ENCODE data around the gene UBR3. TPM values are rescaled to one million over a fixed set of nuclear protein-coding genes. Genes with fewer than 3 reads are reported as not detected.
"Not testable (repeated sequence)": the region's sequence is repeated elsewhere in the genome, so short reads cannot be mapped to it uniquely, and the experiment has no call there.

UBR3 gene
- total RNA-seq, 1 donor from 2014 or later, result 35.6 TPM

GRCh38 chr2:169859423-169859822 is 32.2 kb downstream of the UBR3 start:
- no peak for ATAC-seq (ENCODE audit: low read depth)
- H3K36me3 Mint-ChIP-seq (ENCODE audit: low read depth), result peaks cover 7% of the 10 kb centered on the region
- peaks cover 10% of the 10 kb centered on the region for H3K4me1 Mint-ChIP-seq
- no peak for DNase-seq
- ChIA-PET POLR2A (no interaction called here), CTCF (no interaction called here)
- H3K9me3 Mint-ChIP-seq, result no peaks in the 10 kb centered on the region
- no peak overlapping the region for H3K27ac Mint-ChIP-seq
- no peak for TF ChIP-seq CTCF (IDR thresholded peaks at IDR 0.05)
- no peak overlapping the region for H3K4me3 Mint-ChIP-seq
- intact Hi-C loops (cut with micrococcal nuclease), result no loop called here
- no peaks in the 10 kb centered on the region for H3K27me3 Mint-ChIP-seq

- H3K27me3 Mint-ChIP-seq, result no peaks in the 10 kb centered on the region
- no peak overlapping the region for H3K27ac Mint-ChIP-seq
- DNase-seq, result no peak
- peaks cover 7% of the 10 kb centered on the region for H3K36me3 Mint-ChIP-seq (ENCODE audit: low read depth)
- intact Hi-C loops (cut with micrococcal nuclease), result no loop called here
- no peak overlapping the region for H3K4me3 Mint-ChIP-seq
- H3K9me3 Mint-ChIP-seq, result no peaks in the 10 kb centered on the region
- peaks cover 10% of the 10 kb centered on the region for H3K4me1 Mint-ChIP-seq
- CTCF ChIA-PET, result no interaction called here
- POLR2A ChIA-PET, result no interaction called here
- no peak for TF ChIP-seq CTCF (IDR thresholded peaks at IDR 0.05)
- no peak for ATAC-seq (ENCODE audit: low read depth)
Measured at GRCh38 chr2:169860149-169860548, 32.9 kb downstream of the UBR3 start.

- H3K27me3 Mint-ChIP-seq, result no peaks in the 10 kb centered on the region
- H3K36me3 Mint-ChIP-seq (ENCODE audit: low read depth), result peaks cover 6% of the 10 kb centered on the region
- H3K9me3 Mint-ChIP-seq, result no peaks in the 10 kb centered on the region
- TF ChIP-seq CTCF (IDR thresholded peaks at IDR 0.05), result no peak
- CTCF ChIA-PET, result no interaction called here
- DNase-seq, result no peak
- H3K4me1 Mint-ChIP-seq, result peaks cover 14% of the 10 kb centered on the region
- intact Hi-C loops (cut with micrococcal nuclease), result no loop called here
- no peak overlapping the region for H3K4me3 Mint-ChIP-seq
- no peak for ATAC-seq (ENCODE audit: low read depth)
- POLR2A ChIA-PET, result no interaction called here
- H3K27ac Mint-ChIP-seq, result no peak overlapping the region
Measured at GRCh38 chr2:169862816-169863215, 35.6 kb downstream of the UBR3 start.

- peaks cover 16% of the 10 kb centered on the region for H3K4me1 Mint-ChIP-seq
- DNase-seq, result no peak
- POLR2A ChIA-PET, result interaction anchor here (0.6 kb wide), 1 partner anchor 53 kb away, joined by 6 read pairs; no protein-coding TSS in a partner anchor
- H3K36me3 Mint-ChIP-seq (ENCODE audit: low read depth), result peaks cover 3% of the 10 kb centered on the region
- H3K9me3 Mint-ChIP-seq, result no peaks in the 10 kb centered on the region
- CTCF ChIA-PET, result no interaction called here
- H3K27me3 Mint-ChIP-seq, result no peaks in the 10 kb centered on the region
- ATAC-seq (ENCODE audit: low read depth), result no peak
- no peak overlapping the region for H3K4me3 Mint-ChIP-seq
- no peak overlapping the region for H3K27ac Mint-ChIP-seq
- intact Hi-C loops (cut with micrococcal nuclease), result no loop called here
- TF ChIP-seq CTCF (IDR thresholded peaks at IDR 0.05), result no peak
Measured at GRCh38 chr2:169865492-169865891, 38.2 kb downstream of the UBR3 start.

GRCh38 chr2:169866230-169866629 is 39.0 kb downstream of the UBR3 start:
- ATAC-seq (ENCODE audit: low read depth); intact Hi-C loops (cut with micrococcal nuclease); H3K36me3 Mint-ChIP-seq (ENCODE audit: low read depth); H3K27me3 Mint-ChIP-seq; DNase-seq; H3K4me3 Mint-ChIP-seq; H3K9me3 Mint-ChIP-seq; CTCF ChIA-PET; POLR2A ChIA-PET; H3K27ac Mint-ChIP-seq: not testable (repeated sequence)
- H3K4me1 Mint-ChIP-seq, result peaks cover 16% of the 10 kb centered on the region

- Mint-ChIP-seq H3K27ac (no peak overlapping the region), H3K4me3 (no peak overlapping the region), H3K9me3 (no peaks in the 10 kb centered on the region), H3K27me3 (no peaks in the 10 kb centered on the region), H3K4me1 (peaks cover 13% of the 10 kb centered on the region), H3K36me3 (ENCODE audit: low read depth) (no peaks in the 10 kb centered on the region)
- no peak for ATAC-seq (ENCODE audit: low read depth)
- ChIA-PET POLR2A (no interaction called here), CTCF (no interaction called here)
- intact Hi-C loops (cut with micrococcal nuclease), result no loop called here
- no peak for DNase-seq
- no peak for TF ChIP-seq CTCF (IDR thresholded peaks at IDR 0.05)
Measured at GRCh38 chr2:169867579-169867978, 40.3 kb downstream of the UBR3 start.

All from activated B cell treated with CpG ODN at 0.5 μM for 24 hours (primary cell).